Epidermal melanocyte (primary cell): ENCODE measurements around the gene FADS6.

Experiments used
- DNase-seq: peaks from one replicate; pipeline ENCODE4 v3.0.0; 2011; ENCODE audit warnings: low spot score; ENCODE audit not compliant: insufficient read length

FADS6 gene

GRCh38 chr17:74833501-74834377 is 59.7 kb downstream of the FADS6 start:
- no peak for DNase-seq

DNA sequence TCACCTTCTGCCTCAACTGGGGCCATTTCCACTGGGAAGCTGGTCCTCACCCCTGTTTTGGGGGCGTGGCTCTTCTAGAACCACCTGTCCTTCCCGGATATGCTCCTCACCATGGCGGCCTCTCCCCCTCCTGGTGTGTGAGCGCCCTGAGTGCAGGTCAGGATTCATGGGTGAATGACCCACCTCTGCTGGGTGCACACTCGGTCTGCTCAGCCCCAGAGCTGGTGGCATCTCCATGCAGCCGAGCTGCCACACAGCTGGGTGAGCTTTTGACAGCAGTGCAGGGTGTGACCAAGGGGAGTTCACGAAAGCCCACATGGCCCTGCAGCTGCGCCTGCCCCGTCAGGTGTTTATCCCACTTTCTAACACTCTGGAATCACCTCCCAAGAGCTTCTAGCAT is 61.0 kb downstream of the FADS6 start:
- DNase-seq = no peak

- DNase-seq = no peak
Observed at GRCh38 chr17:74831444-74832146, 61.8 kb downstream of the FADS6 start.

- no peak for DNase-seq
Observed at GRCh38 chr17:74830861-74831260, 62.6 kb downstream of the FADS6 start.

DNA sequence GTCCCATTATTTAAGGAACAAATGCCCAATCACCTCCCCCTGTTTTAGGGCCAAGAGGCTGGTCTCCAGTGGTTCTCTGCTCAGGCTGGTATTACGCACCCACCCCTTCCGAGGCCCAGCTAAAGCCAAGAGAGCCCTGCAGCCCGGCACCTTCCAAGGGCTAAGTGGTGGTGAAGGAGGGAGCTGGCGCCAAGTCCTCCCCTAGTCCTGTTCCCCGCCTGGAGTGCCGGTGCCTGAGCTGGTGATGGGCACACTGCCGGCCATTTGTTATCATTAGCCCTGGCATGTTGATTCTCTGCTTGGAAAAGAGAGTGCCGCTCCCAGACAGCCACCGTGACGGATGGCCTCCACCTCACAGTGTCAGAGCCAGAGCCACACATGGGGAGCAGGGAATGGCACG is 65.6 kb downstream of the FADS6 start:
- no peak for DNase-seq
